Measurements from ENCODE around the gene XRN1. TPM values are rescaled to one million over a fixed set of nuclear protein-coding genes. Genes with fewer than 3 reads are reported as not detected.
"Not testable (repeated sequence)": the region's sequence is repeated elsewhere in the genome, so short reads cannot be mapped to it uniquely, and the experiment has no call there.

Gene XRN1
- total and polyA plus RNA-seq, 12 donors, result 2.1 to 33.4 (median 20.6) TPM

- no peak for DNase-seq
- H3K9me3 ChIP-seq, result no peaks in the 10 kb centered on the region
- H3K4me3 ChIP-seq, result no peak overlapping the region
- H3K27ac ChIP-seq, result no peak overlapping the region
- TF ChIP-seq CTCF (IDR thresholded peaks at IDR 0.05), result no peak
- H3K4me1 ChIP-seq, result no peaks in the 10 kb centered on the region
- intact Hi-C loops (cut with DNase I), result no loop called here
- H3K36me3 ChIP-seq, result peaks cover 0 to 100% (median 62%) of the 10 kb centered on the region in 9 donors
- no peak for ATAC-seq
- 90 to 95% methylated on average over 1 of the region's 1 CpG for WGBS, 2 donors
- no peaks in the 10 kb centered on the region for H3K27me3 ChIP-seq
Measured at GRCh38 chr3:142417302-142417701, 30.5 kb downstream of the XRN1 start.

DNA sequence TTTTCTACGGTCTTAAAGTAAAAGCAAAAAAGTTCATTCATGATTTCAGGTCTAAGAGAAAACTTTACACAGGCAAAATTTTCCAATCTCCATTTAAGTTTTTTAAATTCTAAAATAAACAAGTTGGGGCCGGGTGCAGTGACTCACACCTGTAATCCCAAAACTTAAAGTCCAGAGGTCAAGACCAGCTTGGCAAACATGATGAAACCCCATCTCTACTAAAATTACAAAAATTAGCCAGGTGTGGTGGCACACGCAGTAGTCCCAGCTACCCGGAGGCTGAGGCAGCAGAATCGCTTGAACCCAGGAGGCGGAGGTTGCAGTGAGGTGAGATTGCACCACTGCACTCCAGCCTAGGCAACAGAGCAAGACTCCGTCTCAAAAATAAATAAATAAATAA is 47.3 kb downstream of the XRN1 start:
- peaks cover 0 to 100% (median 49%) of the 10 kb centered on the region in 9 donors for H3K36me3 ChIP-seq
- not testable (repeated sequence) for DNase-seq, H3K4me3 ChIP-seq, ATAC-seq, H3K27ac ChIP-seq, H3K27me3 ChIP-seq, H3K9me3 ChIP-seq, H3K4me1 ChIP-seq
- WGBS, 2 donors, result 97 to 99% methylated on average over 7 of the region's 7 CpGs
- intact Hi-C loops (cut with DNase I), result loop anchor here in 2 of 10 donors (5.0 to 10.0 kb wide), 2 partner anchors 104 to 632 kb away; no protein-coding TSS in a partner anchor

GRCh38 chr3:142394921-142395622 is 52.8 kb downstream of the XRN1 start:
- H3K9me3 ChIP-seq, result peaks cover 0 to 3% (median 0%) of the 10 kb centered on the region in 11 donors
- peaks cover 0 to 90% (median 53%) of the 10 kb centered on the region in 9 donors for H3K36me3 ChIP-seq
- no peaks in the 10 kb centered on the region for H3K27me3 ChIP-seq
- H3K4me3 ChIP-seq, result no peak overlapping the region
- intact Hi-C loops (cut with DNase I), result no loop called here
- ATAC-seq (peak in 5 of 8 donors; percentile 49 to 74 (median 67)), DNase-seq (no peak)
- WGBS, 2 donors, result 49 to 66% methylated on average over 4 of the region's 4 CpGs
- TF ChIP-seq CTCF (IDR thresholded peaks at IDR 0.05), result no peak
- no peak overlapping the region for H3K27ac ChIP-seq
- no peaks in the 10 kb centered on the region for H3K4me1 ChIP-seq

GRCh38 chr3:142385078-142385477 is 62.8 kb downstream of the XRN1 start:
- DNase-seq, result no peak
- H3K36me3 ChIP-seq, result peaks cover 0 to 100% (median 44%) of the 10 kb centered on the region in 9 donors
- no peak for ATAC-seq
- no peak for TF ChIP-seq CTCF (IDR thresholded peaks at IDR 0.05)
- H3K27ac ChIP-seq, result no peak overlapping the region
- H3K4me1 ChIP-seq, result no peaks in the 10 kb centered on the region
- no peak overlapping the region for H3K4me3 ChIP-seq
- intact Hi-C loops (cut with DNase I), result no loop called here
- H3K9me3 ChIP-seq, result peaks cover 0 to 21% (median 0%) of the 10 kb centered on the region in 11 donors
- H3K27me3 ChIP-seq, result no peaks in the 10 kb centered on the region
- WGBS, 2 donors, result 98% methylated on average over 2 of the region's 2 CpGs

- no peak for TF ChIP-seq CTCF (IDR thresholded peaks at IDR 0.05)
- DNase-seq, result no peak
- 96 to 99% methylated on average over 3 of the region's 3 CpGs for WGBS, 2 donors
- intact Hi-C loops (cut with DNase I), result no loop called here
- H3K27ac ChIP-seq, result no peak overlapping the region
- ATAC-seq, result no peak
- H3K4me1 ChIP-seq, result no peaks in the 10 kb centered on the region
- H3K27me3 ChIP-seq, result no peaks in the 10 kb centered on the region
- H3K36me3 ChIP-seq, result peaks cover 0 to 96% (median 33%) of the 10 kb centered on the region in 9 donors
- no peaks in the 10 kb centered on the region for H3K9me3 ChIP-seq
- H3K4me3 ChIP-seq, result no peak overlapping the region
Measured at GRCh38 chr3:142374687-142375086, 73.2 kb downstream of the XRN1 start.

- H3K4me1 ChIP-seq; H3K4me3 ChIP-seq; H3K9me3 ChIP-seq; H3K27me3 ChIP-seq; intact Hi-C loops (cut with DNase I); DNase-seq; ATAC-seq; H3K27ac ChIP-seq: not testable (repeated sequence)
- 96 to 98% methylated on average over 6 of the region's 6 CpGs for WGBS, 2 donors
- H3K36me3 ChIP-seq, result peaks cover 0 to 98% (median 31%) of the 10 kb centered on the region in 9 donors
Measured at GRCh38 chr3:142369576-142369975, 78.3 kb downstream of the XRN1 start.
